Stomach (tissue), 4 donors: Measurements from ENCODE around the gene ANKRD39.

ENCODE experiments used
- EP300 ChIP-seq: sonication (generic); formaldehyde crosslinking; IDR thresholded peaks from one replicate; pipeline ENCODE4 v1.6.1; 2017; ENCODE audit warnings: antibody characterized with exemption
- POLR2A ChIP-seq, 4 donors: fragments of 450-650 bp; IDR thresholded peaks; one replicate each; pipeline ENCODE4 v1.6.1; 2016; ENCODE audit warnings: antibody characterized with exemption in 4 of 4, control low read depth in 2 of 4, mild to moderate bottlenecking in 1 of 4, moderate library complexity in 1 of 4
- TF ChIP-seq, protein P1 (sequence below), 7 experiments: fragments of 450-650 bp in 4 of 7; fragments of 200-600 bp in 3 of 7; sonication (generic) in 3 of 7; IDR thresholded peaks; one replicate each; pipeline ENCODE4 v1.5.1; 2016 to 2019; ENCODE audit warnings: antibody characterized with exemption in 7 of 7, control low read depth in 2 of 7, mild to moderate bottlenecking in 1 of 7

DNA sequence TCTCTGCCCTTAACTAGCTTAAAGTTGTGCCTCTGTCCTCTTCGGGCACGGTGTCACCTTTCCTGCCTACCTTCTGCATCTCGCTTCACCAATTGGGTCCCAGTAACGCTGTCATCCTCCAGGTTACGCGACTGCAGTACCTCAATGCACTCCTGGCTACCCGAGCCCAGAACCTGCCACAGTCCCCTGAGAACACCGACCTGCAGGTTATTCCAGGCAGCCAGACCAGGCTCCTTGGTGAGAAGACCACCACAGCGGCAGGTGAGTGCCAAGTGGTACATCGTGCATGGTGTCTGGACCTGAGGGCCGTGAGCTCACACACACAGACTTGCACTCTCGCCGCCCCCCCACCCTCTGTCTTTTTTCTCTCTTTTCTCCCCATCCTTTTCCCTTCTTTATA, 28.9 kb downstream of the ANKRD39 start:
- TF ChIP-seq, protein P1, sequence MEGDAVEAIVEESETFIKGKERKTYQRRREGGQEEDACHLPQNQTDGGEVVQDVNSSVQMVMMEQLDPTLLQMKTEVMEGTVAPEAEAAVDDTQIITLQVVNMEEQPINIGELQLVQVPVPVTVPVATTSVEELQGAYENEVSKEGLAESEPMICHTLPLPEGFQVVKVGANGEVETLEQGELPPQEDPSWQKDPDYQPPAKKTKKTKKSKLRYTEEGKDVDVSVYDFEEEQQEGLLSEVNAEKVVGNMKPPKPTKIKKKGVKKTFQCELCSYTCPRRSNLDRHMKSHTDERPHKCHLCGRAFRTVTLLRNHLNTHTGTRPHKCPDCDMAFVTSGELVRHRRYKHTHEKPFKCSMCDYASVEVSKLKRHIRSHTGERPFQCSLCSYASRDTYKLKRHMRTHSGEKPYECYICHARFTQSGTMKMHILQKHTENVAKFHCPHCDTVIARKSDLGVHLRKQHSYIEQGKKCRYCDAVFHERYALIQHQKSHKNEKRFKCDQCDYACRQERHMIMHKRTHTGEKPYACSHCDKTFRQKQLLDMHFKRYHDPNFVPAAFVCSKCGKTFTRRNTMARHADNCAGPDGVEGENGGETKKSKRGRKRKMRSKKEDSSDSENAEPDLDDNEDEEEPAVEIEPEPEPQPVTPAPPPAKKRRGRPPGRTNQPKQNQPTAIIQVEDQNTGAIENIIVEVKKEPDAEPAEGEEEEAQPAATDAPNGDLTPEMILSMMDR (IDR thresholded peaks at IDR 0.05): no peak
- TF ChIP-seq EP300: no peak
- no peak for TF ChIP-seq POLR2A (IDR thresholded peaks at IDR 0.05)
